ENCODE measurements around the gene PCSK6. TPM values are rescaled to one million over a fixed set of nuclear protein-coding genes. Genes with fewer than 3 reads are reported as not detected.

PCSK6 gene
- total and polyA plus RNA-seq, 2 of the 8 experiments (the other 6 are each of a cell fraction or from before 2014, with no cell fraction given): 1.9 to 4.0 TPM

DNA sequence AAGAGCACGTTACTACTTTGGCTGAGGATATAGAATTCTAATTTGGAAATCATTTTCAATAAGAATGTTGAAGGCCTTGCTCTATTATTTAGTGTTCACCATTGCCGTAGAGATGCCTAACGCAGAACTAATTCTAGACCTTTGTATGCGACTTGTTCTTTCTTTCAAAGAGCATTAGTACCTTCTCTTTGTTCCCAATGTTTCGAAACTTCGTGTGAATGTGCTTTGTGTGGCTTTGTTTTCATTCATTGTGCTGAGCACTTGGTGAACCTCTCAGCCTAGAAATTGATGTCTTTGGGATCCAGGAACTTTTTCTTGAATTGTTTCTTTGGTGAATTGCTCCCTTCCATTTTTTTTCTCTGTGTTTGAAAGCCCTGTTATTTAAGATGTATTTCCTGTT, 19.8 kb upstream of the PCSK6 start:
- Histone ChIP-seq H2BK15ac (ENCODE audit: low read length) (no peak overlapping the region), H2AK5ac (ENCODE audit: low read depth, low read length) (no peak overlapping the region), H3K4me2 (ENCODE audit: insufficient read depth in 1 of 2, low read depth in 2 of 2, low read length in 2 of 2) (no peak overlapping the region), H3K23ac (ENCODE audit: insufficient read length) (peak overlapping the region; percentile 96), H2BK20ac (ENCODE audit: low read length) (no peak overlapping the region), H2BK12ac (ENCODE audit: low read depth, low read length) (no peak overlapping the region), H3K36me3 (ENCODE audit: control insufficient read depth in 2 of 4, insufficient read depth in 4 of 4, low read length in 3 of 4) (no peaks in the 10 kb centered on the region), H3K4ac (replicated peaks; ENCODE audit: insufficient read length, low read depth, low read length) (no peak overlapping the region), H2BK120ac (replicated peaks; ENCODE audit: low read depth, low read length) (no peak overlapping the region), H3K27ac (ENCODE audit: low read depth, low read length) (no peak overlapping the region), H2AFZ (ENCODE audit: low read length) (no peak overlapping the region), H3K23me2 (ENCODE audit: low read depth, low read length) (no peaks in the 10 kb centered on the region), H3K27me3 (replicated peaks in 1 of 4; ENCODE audit: control insufficient read depth in 3 of 4, extremely low read depth in 1 of 4, insufficient read depth in 3 of 4, low read length in 3 of 4) (no peaks in the 10 kb centered on the region), H4K5ac (ENCODE audit: insufficient read length, low read depth, low read length) (no peak overlapping the region), H4K8ac (ENCODE audit: extremely low read depth, insufficient read depth, low read length) (no peak overlapping the region), H3K56ac (replicated peaks; ENCODE audit: insufficient read length, low read depth, low read length) (no peak overlapping the region), H3K18ac (ENCODE audit: extremely low read depth, low read length) (no peak overlapping the region), H3K4me3 (ENCODE audit: extremely low read depth in 1 of 4, insufficient read depth in 2 of 4, low read depth in 3 of 4, low read length in 4 of 4) (no peak overlapping the region), H3K14ac (ENCODE audit: insufficient read length) (no peak overlapping the region), H4K20me1 (replicated peaks in 1 of 2; ENCODE audit: control insufficient read depth in 1 of 2, insufficient read depth in 2 of 2, low read length in 2 of 2) (no peaks in the 10 kb centered on the region), H2BK5ac (ENCODE audit: low read depth, low read length) (no peak overlapping the region), H3K79me1 (ENCODE audit: low read depth, low read length) (no peaks in the 10 kb centered on the region), H3K9me3 (ENCODE audit: insufficient read depth in 2 of 2, low read depth in 1 of 2, low read length in 1 of 2) (no peaks in the 10 kb centered on the region), H3K79me2 (ENCODE audit: control insufficient read depth in 1 of 2, insufficient read depth in 2 of 2, low read length in 2 of 2) (no peaks in the 10 kb centered on the region), H4K91ac (replicated peaks; ENCODE audit: insufficient read length, low read length) (no peak overlapping the region), H3K4me1 (replicated peaks in 1 of 4; ENCODE audit: control insufficient read depth in 3 of 4, insufficient read depth in 4 of 4, low read length in 3 of 4) (no peaks in the 10 kb centered on the region), H3K9ac (replicated peaks in 1 of 4; ENCODE audit: extremely low read depth in 1 of 4, low read depth in 3 of 4, low read length in 3 of 4) (no peak overlapping the region)
- no peak for DNase-seq (ENCODE audit: low read depth in 1 of 2, low spot score in 2 of 2)
- FAIRE-seq: no peak
- WGBS, 2 experiments (ENCODE audit: extremely low coverage in 1 of 2, insufficient coverage in 1 of 2, insufficient read length in 1 of 2, insufficient replicate concordance in 2 of 2, low coverage in 1 of 2, low lambda C conversion rate in 2 of 2, missing lambda C conversion rate in 1 of 2): 85% methylated on average over 6 of the region's 6 CpGs; no CpG with 5 or more reads in 1 of the 2 experiments
- peak; percentile 17; the same call in 1 of the 2 replicates for TF ChIP-seq CEBPB (IDR thresholded peaks at IDR 0.05; ENCODE audit: low read depth, low read length)
- TF ChIP-seq SUZ12 (IDR thresholded peaks at IDR 0.05; ENCODE audit: low read length): no peak
- TF ChIP-seq EP300 (IDR thresholded peaks at IDR 0.05; ENCODE audit: borderline replicate concordance in 1 of 2, low read depth in 2 of 2, low read length in 2 of 2): no peak
- POLR2A ChIA-PET (ENCODE audit: partially characterized antibody): no interaction called here
- CTCF ChIA-PET (ENCODE audit: partially characterized antibody): interaction anchor here (0.9 kb wide), 1 partner anchor 207 kb away, joined by 3 read pairs; no protein-coding TSS in a partner anchor

All from H1 (cell line).